GM18520 (cell line): ENCODE results near the gene CACNA2D3.

ENCODE experiments used
- ATAC-seq: cut with Tn5 transposase; IDR thresholded peaks from one replicate; pipeline ENCODE4 v1.9.1; 2021; ENCODE audit not compliant: unreplicated experiment

The CACNA2D3 gene

GRCh38 chr3:54557538-54558428, 435.4 kb downstream of the CACNA2D3 start:
- ATAC-seq: no peak

DNA sequence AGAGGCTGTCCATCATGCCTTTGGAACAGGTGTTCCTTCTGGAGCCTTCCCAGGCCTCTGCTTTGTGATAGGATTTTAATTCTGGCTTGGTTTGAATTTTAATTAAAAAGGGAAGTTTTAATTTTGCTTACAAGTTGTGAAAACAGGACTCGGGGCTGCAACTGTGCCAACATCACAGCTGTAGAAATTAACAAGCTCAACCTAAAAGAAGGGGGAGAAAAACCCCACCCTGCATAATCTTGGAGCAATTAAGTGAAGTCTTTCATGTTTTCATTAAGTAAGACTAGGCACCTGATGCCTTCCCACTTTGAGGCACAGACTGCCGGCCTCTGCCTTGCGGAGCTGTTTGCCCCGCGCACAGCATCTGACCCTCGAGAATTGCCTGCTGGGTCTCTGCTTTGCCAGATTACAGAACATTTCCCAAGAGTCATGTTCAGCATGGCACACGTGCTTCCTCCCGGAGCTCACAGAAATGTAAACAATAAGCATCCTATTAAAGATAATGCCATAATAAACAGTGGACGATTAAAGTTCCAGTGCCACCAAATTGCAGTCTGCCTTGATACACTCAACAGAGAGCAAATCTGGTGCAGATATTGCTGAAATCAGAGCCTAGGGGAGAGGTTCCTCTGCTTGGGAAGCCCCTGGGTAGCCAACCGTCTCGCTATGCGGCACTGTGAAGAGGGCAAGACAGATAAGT, 441.3 kb downstream of the CACNA2D3 start:
- no peak for ATAC-seq

DNA sequence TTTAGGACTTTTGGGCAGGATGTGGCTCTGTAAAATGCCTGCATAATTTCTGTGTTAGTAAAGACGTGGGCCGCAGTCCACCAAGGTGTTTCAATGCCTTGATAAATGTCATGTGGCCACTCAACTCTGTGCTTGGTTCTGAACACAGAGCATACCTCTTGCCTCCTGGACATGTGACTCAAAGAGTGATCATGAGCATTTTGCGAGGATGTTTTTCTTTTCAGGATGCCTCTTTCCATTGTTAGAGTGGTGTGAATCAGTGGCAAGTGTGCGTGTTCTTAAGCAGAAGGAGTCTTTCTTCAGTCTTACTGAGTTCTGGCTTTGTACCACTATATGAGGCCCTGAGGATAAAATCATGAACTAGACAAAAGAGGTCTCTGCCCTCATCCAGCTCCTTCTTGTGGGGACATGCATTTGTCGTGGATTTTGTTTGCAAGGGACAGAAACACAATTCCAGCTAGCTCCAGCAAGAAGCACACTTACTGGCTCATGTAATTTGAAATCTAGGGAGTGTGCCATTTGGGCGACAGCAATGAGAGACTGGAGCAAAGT, 442.1 kb downstream of the CACNA2D3 start:
- no peak for ATAC-seq

DNA sequence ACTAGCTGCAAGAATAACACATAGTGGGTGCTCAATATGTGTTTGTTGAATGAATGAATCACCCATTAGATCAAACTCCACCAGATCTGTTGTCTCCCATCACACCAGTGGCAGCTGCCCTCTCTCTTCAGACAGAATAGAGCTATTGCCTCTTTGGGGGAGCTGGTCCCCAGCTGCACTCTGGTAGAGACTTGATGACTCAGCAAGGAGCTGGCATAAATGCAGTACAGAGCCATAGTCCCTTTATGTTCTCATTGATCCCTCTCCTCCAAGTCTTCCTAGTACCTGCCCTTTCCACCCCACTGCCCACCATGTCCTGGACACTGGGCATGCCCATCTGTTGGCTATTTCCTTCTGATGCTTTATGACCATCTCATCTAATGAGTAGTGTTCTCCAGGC, 443.6 kb downstream of the CACNA2D3 start:
- no peak for ATAC-seq

DNA sequence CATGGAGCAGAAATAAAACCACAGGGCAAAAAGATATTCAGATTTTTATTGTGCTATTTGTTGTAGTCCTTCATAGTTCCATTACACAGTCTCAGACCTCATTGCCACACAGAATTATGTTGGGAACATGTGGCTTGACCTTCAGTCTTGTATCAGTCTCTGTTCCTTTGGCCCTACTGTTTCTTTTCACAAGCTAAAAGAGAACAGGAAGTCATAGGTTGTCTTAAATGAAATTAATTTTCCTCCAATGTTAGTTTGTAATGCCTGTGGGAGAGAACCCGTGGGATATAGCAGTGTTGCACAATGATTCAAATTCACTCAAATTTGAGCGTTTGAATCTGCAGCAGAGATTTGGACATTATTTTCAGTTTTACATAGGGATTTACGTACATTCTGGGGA, 445.6 kb downstream of the CACNA2D3 start:
- ATAC-seq: no peak

- no peak for ATAC-seq
Measured at GRCh38 chr3:54570008-54570407, 447.7 kb downstream of the CACNA2D3 start.

- no peak for ATAC-seq
Measured at GRCh38 chr3:54572197-54572895, 450.0 kb downstream of the CACNA2D3 start.

- ATAC-seq: no peak
Measured at GRCh38 chr3:54573858-54574257, 451.5 kb downstream of the CACNA2D3 start.

DNA sequence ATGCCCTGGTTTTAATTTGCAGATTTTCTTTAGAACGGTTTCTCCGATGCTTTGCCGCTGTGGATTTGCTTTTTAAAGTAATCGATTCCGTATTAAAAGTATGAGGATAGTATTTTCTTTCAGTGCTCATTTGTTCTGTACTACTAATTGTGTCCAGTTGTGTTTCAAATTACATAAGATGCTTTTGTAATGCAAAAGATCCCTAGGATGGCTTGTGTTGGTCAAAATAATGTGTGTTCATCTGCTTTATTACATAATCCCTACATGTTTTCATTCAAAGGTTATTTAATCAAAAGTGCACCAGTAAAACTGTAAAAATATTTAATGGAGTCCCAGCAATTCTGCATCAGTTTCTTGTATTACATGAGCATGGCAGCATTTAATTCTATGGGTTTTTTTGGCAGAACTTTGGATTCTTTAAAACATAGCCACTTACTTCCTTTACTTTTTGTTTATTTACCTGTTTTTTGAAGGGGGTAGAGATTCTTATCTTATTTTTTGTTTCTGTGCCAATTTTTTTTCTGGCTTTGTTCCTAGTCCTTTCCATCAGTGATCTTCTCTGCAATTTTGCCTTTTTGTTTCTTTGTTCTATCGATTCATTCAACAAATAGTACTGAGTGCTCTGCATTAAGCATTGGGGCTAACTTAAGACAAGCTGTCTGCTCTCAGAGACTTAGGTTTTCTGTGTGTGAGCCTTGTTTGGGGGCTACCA, 452.7 kb downstream of the CACNA2D3 start:
- ATAC-seq: no peak

DNA sequence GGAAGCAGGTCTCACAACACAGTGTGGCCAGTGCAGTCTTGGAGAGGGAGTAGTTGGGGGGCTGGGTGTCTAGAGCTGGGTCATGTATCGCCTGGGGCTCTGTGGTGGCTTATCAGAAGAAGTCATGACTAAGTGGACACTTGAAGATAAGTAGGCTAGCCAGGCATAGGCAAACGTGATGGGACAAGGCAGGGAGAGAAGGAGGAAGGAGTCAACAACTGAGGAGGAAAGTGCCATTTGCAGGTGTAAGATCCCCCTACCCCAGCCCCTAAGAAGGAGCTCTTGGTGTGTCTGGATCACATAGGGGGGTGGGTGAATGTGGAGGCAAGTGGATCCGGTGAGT, 453.2 kb downstream of the CACNA2D3 start:
- no peak for ATAC-seq

DNA sequence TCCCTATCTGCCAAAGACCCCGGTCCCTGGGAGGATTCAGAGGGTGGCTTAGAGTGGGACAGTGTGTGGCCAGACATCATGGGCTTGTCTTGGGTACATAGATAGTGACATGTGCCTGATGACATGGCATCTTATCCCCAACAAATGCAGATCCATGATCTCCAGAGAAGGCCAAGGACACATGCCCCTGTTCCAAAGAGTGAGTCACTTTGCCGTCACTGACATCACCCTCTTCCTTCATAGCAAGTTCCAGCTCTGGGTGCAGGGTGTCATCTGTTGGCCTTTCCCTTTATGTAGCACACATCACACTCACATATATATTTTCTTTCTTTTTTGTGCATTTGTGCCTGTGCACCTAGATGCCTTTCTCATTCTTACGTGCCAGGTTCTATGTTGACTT, 455.0 kb downstream of the CACNA2D3 start:
- no peak for ATAC-seq

DNA sequence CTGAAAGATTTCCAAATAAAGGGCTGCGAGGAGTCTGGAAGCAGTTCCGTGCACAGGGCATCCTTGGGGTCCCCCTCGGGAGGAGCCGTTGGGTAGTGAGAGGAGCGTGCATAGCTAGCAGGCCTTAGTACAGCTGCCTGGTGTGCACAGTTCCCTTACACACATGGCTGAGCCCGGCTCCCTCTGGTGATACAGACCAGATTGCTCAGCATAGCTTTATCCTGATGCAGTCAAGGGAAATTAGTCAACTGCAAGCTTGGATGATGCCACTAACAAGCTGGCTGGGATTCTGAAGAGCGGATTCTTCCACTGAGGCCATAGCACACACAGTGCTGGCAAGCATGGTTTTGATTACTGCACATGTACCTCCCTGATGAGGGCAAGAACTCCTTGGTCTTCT, 456.1 kb downstream of the CACNA2D3 start:
- no peak for ATAC-seq

DNA sequence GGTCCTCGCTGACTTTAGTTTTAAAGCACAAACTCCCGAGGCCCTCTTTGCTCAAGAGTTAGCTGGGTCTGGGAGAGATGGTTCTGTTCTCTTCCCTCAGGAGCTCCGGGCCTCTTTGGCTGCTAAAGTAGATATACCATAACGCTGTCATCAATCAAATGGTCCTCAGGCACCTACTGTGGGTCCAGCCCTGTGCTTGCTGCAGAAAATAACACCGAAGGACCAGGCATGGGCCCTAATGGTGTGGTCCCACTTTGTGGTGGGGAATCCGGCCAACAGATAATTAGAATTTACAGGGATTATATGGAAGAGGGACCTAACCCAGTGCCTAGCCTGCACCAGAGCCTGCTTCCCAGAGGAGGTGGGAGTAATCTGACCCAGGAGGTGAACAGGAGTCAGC, 458.1 kb downstream of the CACNA2D3 start:
- ATAC-seq: no peak

- ATAC-seq: no peak
Measured at GRCh38 chr3:54582424-54582823, 460.1 kb downstream of the CACNA2D3 start.

GRCh38 chr3:54591157-54591556, 468.8 kb downstream of the CACNA2D3 start:
- ATAC-seq: no peak

- no peak for ATAC-seq
Measured at GRCh38 chr3:54593653-54594052, 471.3 kb downstream of the CACNA2D3 start.

- no peak for ATAC-seq
Measured at GRCh38 chr3:54596087-54596486, 473.7 kb downstream of the CACNA2D3 start.

DNA sequence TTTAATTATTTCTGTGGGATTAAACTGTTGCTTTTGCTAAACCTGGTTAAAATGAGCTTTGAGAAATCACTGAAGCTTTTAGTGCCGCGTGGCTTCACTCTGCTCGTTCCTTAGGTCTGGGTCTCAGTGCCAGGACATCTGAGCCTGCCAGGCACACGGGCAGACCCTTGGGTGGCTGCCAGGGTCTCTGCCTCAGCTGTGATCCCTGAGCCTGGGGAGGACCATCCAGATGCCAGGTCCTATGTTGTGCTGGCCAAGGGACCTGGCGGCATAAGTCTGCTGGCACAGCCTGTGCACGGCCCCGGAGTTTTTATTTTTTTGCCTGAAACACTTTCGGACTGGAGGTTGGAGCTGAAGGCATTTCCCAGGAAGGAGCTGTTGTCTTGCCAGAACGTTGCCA, 477.4 kb downstream of the CACNA2D3 start:
- no peak for ATAC-seq

DNA sequence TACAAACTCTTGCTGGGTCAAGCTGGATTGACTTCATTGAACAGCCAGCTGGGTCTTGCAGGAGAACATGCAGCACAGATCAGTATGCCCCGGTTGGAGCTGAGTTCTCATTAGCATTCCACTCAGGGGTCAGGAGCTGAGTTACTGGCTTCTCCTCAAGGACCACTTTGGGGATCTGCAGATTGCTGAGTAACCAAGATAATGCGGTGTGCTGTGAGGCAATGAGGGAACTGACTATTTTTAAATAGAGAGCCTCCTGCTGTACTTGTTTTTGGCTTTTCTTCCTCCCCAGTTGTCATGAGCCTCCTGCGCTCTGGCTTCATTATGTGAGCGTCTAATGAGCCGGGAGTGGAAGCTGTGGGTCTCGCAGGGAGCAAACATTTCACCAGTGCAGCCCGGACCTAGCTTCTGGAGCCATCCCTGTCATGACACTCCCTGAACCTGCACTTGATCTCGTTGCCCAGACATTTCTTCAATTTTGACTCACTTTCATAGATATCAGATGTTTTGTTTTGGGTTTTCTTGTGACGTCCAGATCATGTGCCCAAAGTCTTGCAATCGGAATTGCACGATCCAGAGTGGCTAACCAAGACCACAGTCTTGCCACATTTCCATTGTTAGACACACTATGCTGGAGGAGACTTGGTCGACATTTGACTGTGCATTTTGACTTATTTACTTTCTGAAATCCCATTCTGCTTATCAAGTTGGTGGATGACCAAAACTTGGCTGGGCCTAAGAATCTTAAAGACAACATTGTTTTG, 478.3 kb downstream of the CACNA2D3 start:
- ATAC-seq: no peak

GRCh38 chr3:54604495-54604894, 482.1 kb downstream of the CACNA2D3 start:
- ATAC-seq: no peak
